ENCODE results near the gene CLIP2.

DNA sequence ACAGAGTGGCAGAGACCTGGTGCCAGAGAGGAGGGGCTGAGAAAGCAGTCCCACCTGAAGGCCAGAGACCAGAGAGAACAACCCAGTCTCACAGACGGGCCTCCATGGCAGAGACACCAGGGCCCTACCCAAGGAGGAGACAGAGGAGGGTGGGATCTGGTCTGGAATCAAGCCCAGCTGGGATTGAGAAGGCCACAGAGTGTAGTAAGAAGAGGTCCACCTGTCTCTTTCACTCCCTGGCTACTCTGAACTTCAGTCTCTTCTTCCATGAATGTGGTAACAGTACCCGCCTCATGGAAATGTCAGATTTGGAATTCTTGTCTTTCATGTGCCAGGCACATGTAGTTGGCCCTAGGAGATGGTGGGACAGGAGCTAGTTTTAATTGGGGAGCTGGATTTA, 55.6 kb downstream of the CLIP2 start:
- no peak for TF ChIP-seq CTCF (conservative IDR thresholded peaks at IDR 0.05; ENCODE audit: low read length)
- TF ChIP-seq EZH2phosphoT487 (IDR thresholded peaks at IDR 0.05; ENCODE audit: borderline replicate concordance, low read depth, low read length): no peak

Data from OCI-LY7 (cell line).